GM23338 (cell line): ENCODE data around the gene SLC9A1. TPM values are rescaled to one million over a fixed set of nuclear protein-coding genes. Genes with fewer than 3 reads are reported as not detected.

Experiments used
- ATAC-seq: fragments of 200-7000 bp; cut with Tn5 transposase; 3 replicates; pipeline ENCODE4 v1.9.1; 2020
- DNase-seq: peaks from one replicate; pipeline ENCODE4 v3.0.0-alpha.2; 2015; ENCODE audit warnings: low spot score
- H2AFZ ChIP-seq: fragments of 200-600 bp; sonication (generic); 2 replicates; pipeline ENCODE4 v1.8.0; 2016; ENCODE audit warnings: antibody characterized with exemption, mild to moderate bottlenecking, moderate library complexity
- H3F3A ChIP-seq: fragments of 200-600 bp; sonication (generic); replicated peaks from 2 replicates; pipeline ENCODE4 v1.8.0; 2017; ENCODE audit warnings: antibody characterized with exemption, mixed run types, low read depth
- H3K27ac ChIP-seq: fragments of 200-600 bp; sonication (generic); 2 replicates; pipeline ENCODE4 v1.6.1; 2016; ENCODE audit warnings: low read depth
- H3K27me3 ChIP-seq: fragments of 200-600 bp; sonication (generic); 2 replicates; pipeline ENCODE4 v1.8.0; 2016; ENCODE audit warnings: mild to moderate bottlenecking, mixed run types, moderate library complexity; ENCODE audit not compliant: insufficient read depth
- H3K36me3 ChIP-seq: fragments of 200-600 bp; sonication (generic); 2 replicates; pipeline ENCODE4 v1.8.0; 2016; ENCODE audit warnings: mild to moderate bottlenecking; ENCODE audit not compliant: insufficient read depth
- H3K4me1 ChIP-seq: fragments of 200-600 bp; sonication (generic); 2 replicates; pipeline ENCODE4 v1.8.0; 2016; ENCODE audit warnings: mild to moderate bottlenecking, moderate library complexity; ENCODE audit not compliant: insufficient read depth
- H3K4me2 ChIP-seq: fragments of 200-600 bp; sonication (generic); 2 replicates; pipeline ENCODE4 v1.7.1; 2017; ENCODE audit warnings: mixed run types
- H3K4me3 ChIP-seq: fragments of 200-600 bp; sonication (generic); 2 replicates; pipeline ENCODE4 v1.6.1; 2016; ENCODE audit warnings: mixed run types
- H3K79me2 ChIP-seq: fragments of 200-600 bp; sonication (generic); replicated peaks from 2 replicates; pipeline ENCODE4 v1.8.0; 2017; ENCODE audit warnings: mild to moderate bottlenecking; ENCODE audit not compliant: insufficient read depth
- H3K9me2 ChIP-seq: fragments of 200-600 bp; sonication (generic); 2 replicates; pipeline ENCODE4 v1.8.0; 2017; ENCODE audit not compliant: insufficient read depth
- H4K20me1 ChIP-seq: fragments of 200-600 bp; sonication (generic); replicated peaks from 2 replicates; pipeline ENCODE4 v1.8.0; 2017; ENCODE audit warnings: mild to moderate bottlenecking; ENCODE audit not compliant: insufficient read depth
- H3K27ac Mint-ChIP-seq: 2 replicates; pipeline ENCODE4 v1.8.0; 2020; ENCODE audit warnings: inconsistent platforms, mild to moderate bottlenecking, moderate library complexity, mixed read lengths
- H3K27me3 Mint-ChIP-seq: 3 replicates; pipeline ENCODE4 v1.8.0; 2022; ENCODE audit warnings: low read depth, mild to moderate bottlenecking, moderate library complexity, mixed read lengths, inconsistent platforms; ENCODE audit not compliant: insufficient read depth, poor library complexity
- H3K36me3 Mint-ChIP-seq: 3 replicates; pipeline ENCODE4 v1.8.0; 2021; ENCODE audit warnings: low read depth, mild to moderate bottlenecking, inconsistent platforms, moderate library complexity, mixed read lengths
- H3K4me1 Mint-ChIP-seq: 3 replicates; pipeline ENCODE4 v1.8.0; 2020; ENCODE audit warnings: mild to moderate bottlenecking, inconsistent platforms, mixed read lengths
- H3K4me3 Mint-ChIP-seq: 3 replicates; pipeline ENCODE4 v1.8.0; 2021; ENCODE audit warnings: moderate library complexity, mild to moderate bottlenecking, inconsistent platforms, mixed read lengths
- H3K9me3 Mint-ChIP-seq: 3 replicates; pipeline ENCODE4 v1.8.0; 2020; ENCODE audit warnings: moderate library complexity, mild to moderate bottlenecking, inconsistent platforms, mixed read lengths
- CREB1 ChIP-seq: fragments of 250-450 bp; sonication (Bioruptor Pico); IDR thresholded peaks from 2 replicates; pipeline ENCODE4 v1.5.0; 2020; ENCODE audit warnings: low read depth, mild to moderate bottlenecking, moderate library complexity
- CTCF ChIP-seq, 2 experiments: fragments of 200-600 bp in 1 of 2; sonication (generic) in 1 of 2; conservative IDR thresholded peaks; 2 replicates each; pipeline versions ENCODE4 v1.5.1 to v1.6.1; 2016 to 2017; ENCODE audit warnings: antibody characterized with exemption in 2 of 2, low read depth in 2 of 2, mild to moderate bottlenecking in 2 of 2, moderate library complexity in 1 of 2
- EZH2 ChIP-seq: fragments of 200-600 bp; sonication (generic); IDR thresholded peaks from one replicate; pipeline ENCODE4 v1.8.0; 2017; ENCODE audit warnings: antibody characterized with exemption, mild to moderate bottlenecking, low read depth; ENCODE audit not compliant: unreplicated experiment
- EZH2phosphoT487 ChIP-seq: fragments of 200-600 bp; sonication (generic); IDR thresholded peaks from one replicate; pipeline ENCODE4 v1.8.1; 2018; ENCODE audit warnings: antibody characterized with exemption; ENCODE audit not compliant: unreplicated experiment
- NANOG ChIP-seq: IDR thresholded peaks from 2 replicates; pipeline ENCODE4 v1.6.1; 2016; ENCODE audit warnings: antibody characterized with exemption, borderline replicate concordance
- STAT1 ChIP-seq: IDR thresholded peaks from one replicate; pipeline ENCODE4 v1.6.1; 2016; ENCODE audit warnings: antibody characterized with exemption; ENCODE audit not compliant: unreplicated experiment
- ZNF114 ChIP-seq: fragments of 250-450 bp; sonication (Bioruptor Pico); IDR thresholded peaks from 2 replicates; pipeline ENCODE4 v1.5.0; 2020; ENCODE audit warnings: mild to moderate bottlenecking, moderate library complexity
- ZNF331 ChIP-seq: fragments of 250-450 bp; sonication (Bioruptor Pico); IDR thresholded peaks from 2 replicates; pipeline ENCODE4 v1.5.0; 2020; ENCODE audit warnings: low read depth, mild to moderate bottlenecking, moderate library complexity
- ZNF462 ChIP-seq: fragments of 250-450 bp; sonication (Bioruptor Pico); IDR thresholded peaks from 2 replicates; pipeline ENCODE4 v1.5.0; 2020; ENCODE audit warnings: mild to moderate bottlenecking, moderate library complexity
- polyA plus RNA-seq: library from polyadenylated mRNA; unstranded; fragments of >200 nt; fragmentation: Nextera tagmentation; extraction: Ambion mirVana; gene quantifications from 2 replicates; pipeline ENCODE4 v1.2.1, GENCODE V29; 2016
- total RNA-seq: library from RNA; depleted of rRNA; stranded (reverse); fragments of >200 nt; shearing (Covaris generic); gene quantifications from 2 replicates; pipeline ENCODE4 v1.2.3, GENCODE V29; 2014

The SLC9A1 gene
- total and polyA plus RNA-seq, 2 experiments from 2014 or later: 10.4 to 22.3 TPM

GRCh38 chr1:27118440-27118689 lies 36.6 kb downstream of the SLC9A1 start:
- Histone ChIP-seq H3K36me3 (no peaks in the 10 kb centered on the region), H3K27ac (0 out of 2 replicates have a peak overlapping the region, but pooled peaks have one; percentile 55), H3K27me3 (no peaks in the 10 kb centered on the region), H3K79me2 (no peaks in the 10 kb centered on the region; the same call in 1 of the 2 replicates), H3K4me3 (no peak overlapping the region), H3K9me2 (no peaks in the 10 kb centered on the region), H3F3A (0 out of 2 replicates have a peak, but pooled peaks cover 2% of the 10 kb centered on the region), H3K4me1 (0 out of 2 replicates have a peak, but pooled peaks cover 7% of the 10 kb centered on the region), H3K4me2 (no peak overlapping the region), H2AFZ (no peak overlapping the region), H4K20me1 (no peaks in the 10 kb centered on the region)
- Mint-ChIP-seq H3K27ac (0 out of 2 replicates have a peak overlapping the region, but pooled peaks have one; percentile 38), H3K9me3 (no peaks in the 10 kb centered on the region), H3K4me1 (peaks cover 24% of the 10 kb centered on the region), H3K4me3 (no peak overlapping the region), H3K36me3 (no peaks in the 10 kb centered on the region), H3K27me3 (peaks cover 13% of the 10 kb centered on the region)
- DNase-seq (no peak), ATAC-seq (no peak)
- TF ChIP-seq CTCF (conservative IDR thresholded peaks at IDR 0.05; ENCODE audit: low read depth in 2 of 2) (no peak), ZNF331 (no peak)

- Histone ChIP-seq H3K27me3 (no peaks in the 10 kb centered on the region), H3K27ac (0 out of 2 replicates have a peak overlapping the region, but pooled peaks have one; percentile 55), H3K79me2 (no peaks in the 10 kb centered on the region; the same call in 1 of the 2 replicates), H3K4me3 (no peak overlapping the region), H3F3A (0 out of 2 replicates have a peak, but pooled peaks cover 2% of the 10 kb centered on the region), H4K20me1 (no peaks in the 10 kb centered on the region), H3K36me3 (no peaks in the 10 kb centered on the region), H3K4me1 (0 out of 2 replicates have a peak, but pooled peaks cover 7% of the 10 kb centered on the region), H2AFZ (no peak overlapping the region), H3K9me2 (no peaks in the 10 kb centered on the region), H3K4me2 (no peak overlapping the region)
- 0 out of 2 replicates have a peak overlapping the region, but pooled peaks have one; percentile 38 for H3K27ac Mint-ChIP-seq
- H3K9me3 Mint-ChIP-seq: no peaks in the 10 kb centered on the region
- H3K27me3 Mint-ChIP-seq: peaks cover 13% of the 10 kb centered on the region
- H3K4me3 Mint-ChIP-seq: no peak overlapping the region
- peaks cover 24% of the 10 kb centered on the region for H3K4me1 Mint-ChIP-seq
- ATAC-seq: no peak
- no peaks in the 10 kb centered on the region; the same call in 2 of the 3 replicates for H3K36me3 Mint-ChIP-seq
- no peak for DNase-seq
- TF ChIP-seq ZNF114 (CRISPR knock-in tag) (no peak), EZH2 (no peak), CTCF (conservative IDR thresholded peaks at IDR 0.05; ENCODE audit: low read depth in 2 of 2) (no peak), EZH2phosphoT487 (no peak), ZNF331 (no peak), CREB1 (CRISPR knock-in tag) (no peak), STAT1 (no peak), ZNF462 (CRISPR knock-in tag) (no peak), NANOG (no peak)
Observed at GRCh38 chr1:27117733-27118439, 37.0 kb downstream of the SLC9A1 start.
